PFSK-1 (cell line): Measurements from ENCODE around the gene ASCL5.

ENCODE experiments used
- FOXP2 ChIP-seq: optimal IDR thresholded peaks from 2 replicates; pipeline ENCODE3; 2011; ENCODE audit warnings: borderline replicate concordance, control low read depth, inconsistent platforms; ENCODE audit not compliant: insufficient read depth; ENCODE audit errors: extremely low read length, extremely low read depth
- POLR2AphosphoS5 ChIP-seq: IDR thresholded peaks from 2 replicates; pipeline ENCODE4 v1.6.1; 2012; ENCODE audit warnings: low read depth, mild to moderate bottlenecking, control low read depth, low read length, moderate library complexity
- SIN3A ChIP-seq: IDR thresholded peaks from 2 replicates; pipeline ENCODE4 v1.6.1; 2012; ENCODE audit warnings: mild to moderate bottlenecking, low read length, moderate library complexity, borderline replicate concordance; ENCODE audit not compliant: insufficient read depth
- TAF1 ChIP-seq: IDR thresholded peaks from 2 replicates; pipeline ENCODE4 v1.6.1; 2012; ENCODE audit warnings: low read length, control low read depth, borderline replicate concordance; ENCODE audit not compliant: insufficient read depth
- TF ChIP-seq, protein P1 (sequence below), 2 experiments: IDR thresholded peaks; 2 replicates each; pipeline versions ENCODE4 v1.6.1 to v1.8.0; 2011 to 2012; ENCODE audit warnings: low read depth in 2 of 2, low read length in 2 of 2, control low read depth in 1 of 2, inconsistent platforms in 1 of 2, mild to moderate bottlenecking in 1 of 2, moderate library complexity in 1 of 2; ENCODE audit not compliant: insufficient read depth in 1 of 2

DNA sequence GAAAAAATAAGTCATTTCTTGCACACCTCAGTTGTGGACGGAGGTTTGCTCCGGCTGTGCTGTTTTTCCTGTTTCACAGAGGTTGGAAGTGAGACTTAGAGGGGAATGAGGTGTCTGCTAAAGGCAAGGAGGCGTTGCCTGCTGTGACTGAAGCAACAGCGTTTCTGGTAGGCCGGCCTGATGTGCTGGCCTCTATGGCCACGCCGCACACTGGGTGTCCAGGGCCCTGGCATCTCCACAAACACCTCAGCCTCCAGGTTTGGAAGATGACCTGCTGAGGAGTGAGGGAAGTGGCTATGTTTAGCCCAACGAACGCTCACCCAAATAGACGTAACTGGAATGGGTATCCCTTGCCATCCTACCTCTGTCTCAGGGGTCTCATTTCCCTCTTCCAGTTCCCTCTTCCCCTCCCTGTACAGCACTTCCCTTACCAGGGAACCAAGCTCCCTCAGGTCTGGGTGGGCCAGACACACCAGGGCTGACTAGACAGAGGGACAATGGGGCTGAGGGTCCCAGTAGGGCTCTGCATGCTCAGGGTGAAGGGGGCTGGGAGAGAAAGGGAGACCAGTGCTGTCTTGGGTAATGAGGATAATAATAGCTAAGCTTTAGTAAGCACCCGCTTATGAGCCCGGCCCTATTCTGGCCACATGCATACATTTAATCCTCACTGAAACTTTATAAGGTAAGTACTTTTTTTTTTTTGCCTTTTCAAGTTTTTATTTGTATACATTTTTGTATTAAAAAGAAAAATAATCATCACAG, 26.6 kb downstream of the ASCL5 start:
- TF ChIP-seq TAF1 = no peak
- TF ChIP-seq, protein P1, sequence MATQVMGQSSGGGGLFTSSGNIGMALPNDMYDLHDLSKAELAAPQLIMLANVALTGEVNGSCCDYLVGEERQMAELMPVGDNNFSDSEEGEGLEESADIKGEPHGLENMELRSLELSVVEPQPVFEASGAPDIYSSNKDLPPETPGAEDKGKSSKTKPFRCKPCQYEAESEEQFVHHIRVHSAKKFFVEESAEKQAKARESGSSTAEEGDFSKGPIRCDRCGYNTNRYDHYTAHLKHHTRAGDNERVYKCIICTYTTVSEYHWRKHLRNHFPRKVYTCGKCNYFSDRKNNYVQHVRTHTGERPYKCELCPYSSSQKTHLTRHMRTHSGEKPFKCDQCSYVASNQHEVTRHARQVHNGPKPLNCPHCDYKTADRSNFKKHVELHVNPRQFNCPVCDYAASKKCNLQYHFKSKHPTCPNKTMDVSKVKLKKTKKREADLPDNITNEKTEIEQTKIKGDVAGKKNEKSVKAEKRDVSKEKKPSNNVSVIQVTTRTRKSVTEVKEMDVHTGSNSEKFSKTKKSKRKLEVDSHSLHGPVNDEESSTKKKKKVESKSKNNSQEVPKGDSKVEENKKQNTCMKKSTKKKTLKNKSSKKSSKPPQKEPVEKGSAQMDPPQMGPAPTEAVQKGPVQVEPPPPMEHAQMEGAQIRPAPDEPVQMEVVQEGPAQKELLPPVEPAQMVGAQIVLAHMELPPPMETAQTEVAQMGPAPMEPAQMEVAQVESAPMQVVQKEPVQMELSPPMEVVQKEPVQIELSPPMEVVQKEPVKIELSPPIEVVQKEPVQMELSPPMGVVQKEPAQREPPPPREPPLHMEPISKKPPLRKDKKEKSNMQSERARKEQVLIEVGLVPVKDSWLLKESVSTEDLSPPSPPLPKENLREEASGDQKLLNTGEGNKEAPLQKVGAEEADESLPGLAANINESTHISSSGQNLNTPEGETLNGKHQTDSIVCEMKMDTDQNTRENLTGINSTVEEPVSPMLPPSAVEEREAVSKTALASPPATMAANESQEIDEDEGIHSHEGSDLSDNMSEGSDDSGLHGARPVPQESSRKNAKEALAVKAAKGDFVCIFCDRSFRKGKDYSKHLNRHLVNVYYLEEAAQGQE (IDR thresholded peaks at IDR 0.05; ENCODE audit: insufficient read depth in 1 of 2, low read depth in 2 of 2, low read length in 2 of 2) = no peak
- no peak for TF ChIP-seq SIN3A
- TF ChIP-seq POLR2AphosphoS5 = no peak
- no peak for TF ChIP-seq FOXP2
